Muscle layer of duodenum (tissue), 2 donors: ENCODE measurements around the gene NTPCR.
"Not testable (repeated sequence)": the region's sequence is repeated elsewhere in the genome, so short reads cannot be mapped to it uniquely, and the experiment has no call there.

Source experiments
- H3K27ac ChIP-seq: one replicate; pipeline ENCODE4 v1.7.0; 2013; ENCODE audit warnings: mild to moderate bottlenecking, low read length
- H3K27me3 ChIP-seq: one replicate; pipeline ENCODE4 v1.7.0; 2013; ENCODE audit warnings: low read depth, mild to moderate bottlenecking, control low read depth, low read length
- H3K36me3 ChIP-seq, 2 donors: one replicate each; pipeline ENCODE4 v1.7.0; 2013; ENCODE audit warnings: low read length in 2 of 2, control low read depth in 1 of 2, mild to moderate bottlenecking in 1 of 2; ENCODE audit not compliant: insufficient read depth in 2 of 2, control insufficient read depth in 1 of 2
- H3K4me1 ChIP-seq, 2 donors: one replicate each; pipeline ENCODE4 v1.7.0; 2013; ENCODE audit warnings: low read length in 2 of 2, mild to moderate bottlenecking in 2 of 2, control low read depth in 1 of 2, moderate library complexity in 1 of 2; ENCODE audit not compliant: insufficient read depth in 2 of 2, control insufficient read depth in 1 of 2
- H3K4me3 ChIP-seq, 2 donors: one replicate each; pipeline ENCODE4 v1.7.0; 2013; ENCODE audit warnings: low read length in 2 of 2, low read depth in 1 of 2, mild to moderate bottlenecking in 1 of 2
- H3K9me3 ChIP-seq, 2 donors: one replicate each; pipeline ENCODE4 v1.7.0; 2013; ENCODE audit warnings: low read length in 2 of 2, control low read depth in 1 of 2, mild to moderate bottlenecking in 1 of 2; ENCODE audit not compliant: control insufficient read depth in 1 of 2
- donor health status: healthy.

The NTPCR gene

DNA sequence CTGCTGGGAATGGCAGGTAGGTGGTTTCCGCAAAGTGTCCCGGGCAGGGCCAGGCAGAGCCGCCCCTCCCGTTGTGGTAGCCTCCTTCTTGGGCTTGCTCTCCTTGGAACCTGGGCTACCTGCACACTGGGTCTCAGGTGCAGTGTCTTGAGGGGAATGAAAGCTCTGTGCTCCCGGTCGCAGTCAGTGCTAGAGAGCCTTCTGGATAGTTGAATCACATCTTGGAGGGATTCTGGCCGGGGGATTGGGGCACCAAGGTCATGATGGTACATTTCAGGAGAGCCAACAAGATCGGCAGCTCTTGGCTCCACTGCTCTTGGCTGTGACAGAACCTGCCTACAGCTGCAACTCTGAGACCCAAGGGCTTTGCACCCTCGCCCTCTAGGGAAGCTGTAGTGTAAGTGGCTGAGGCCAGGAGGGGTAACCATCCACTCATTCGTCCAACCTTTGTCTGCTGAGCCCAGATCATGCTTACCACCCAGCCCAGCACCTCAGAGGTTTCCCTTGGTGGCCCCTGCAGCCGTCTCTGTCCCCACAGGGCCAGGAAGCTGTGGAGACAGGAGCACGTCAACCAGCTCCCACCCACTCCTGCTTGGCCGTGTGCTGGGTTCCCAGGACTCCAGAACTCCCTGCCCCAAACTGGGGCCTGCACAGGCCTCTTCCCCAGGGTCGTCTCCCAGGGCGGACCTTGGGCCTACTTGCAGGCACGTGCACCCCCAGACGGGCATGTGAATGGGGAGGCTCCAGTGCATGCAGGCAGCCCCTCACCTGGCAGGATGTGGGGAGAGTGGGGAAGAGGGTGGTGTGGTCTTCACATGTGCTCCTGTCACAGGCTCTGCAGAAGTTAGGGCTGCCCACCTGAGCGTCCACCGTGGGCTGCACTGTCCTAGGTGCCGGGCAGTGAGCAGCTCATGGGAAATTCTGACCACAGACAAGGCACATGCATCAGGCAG is 40.0 kb downstream of the NTPCR start:
- Histone ChIP-seq H3K9me3 (no peaks in the 10 kb centered on the region), H3K36me3 (no peaks in the 10 kb centered on the region), H3K27me3 (no peaks in the 10 kb centered on the region), H3K4me3 (no peak overlapping the region), H3K27ac (no peak overlapping the region), H3K4me1 (no peaks in the 10 kb centered on the region)

DNA sequence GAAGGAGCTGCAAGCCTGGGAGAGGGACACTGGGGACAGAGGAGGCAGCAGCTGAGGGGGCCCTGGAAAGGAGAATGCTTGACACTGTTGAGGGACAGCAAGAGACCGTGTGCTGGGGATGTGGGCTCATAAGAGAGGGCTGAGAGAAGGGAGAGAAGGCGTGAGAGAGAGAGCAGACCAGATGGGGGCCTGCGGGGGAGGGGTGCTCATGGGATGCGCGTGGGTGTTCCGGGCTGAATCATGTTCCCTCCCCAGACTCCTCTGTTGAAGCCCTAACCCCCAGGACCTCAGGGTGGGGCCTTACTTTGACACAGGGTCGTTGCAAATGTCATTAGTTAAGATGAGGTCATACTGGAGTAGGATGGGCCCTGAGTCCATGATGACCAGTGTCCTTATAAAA is 40.8 kb downstream of the NTPCR start:
- no peaks in the 10 kb centered on the region for H3K27me3 ChIP-seq
- no peaks in the 10 kb centered on the region for H3K36me3 ChIP-seq
- H3K9me3 ChIP-seq = no peaks in the 10 kb centered on the region
- H3K4me1 ChIP-seq = no peaks in the 10 kb centered on the region
- no peak overlapping the region for H3K4me3 ChIP-seq
- no peak overlapping the region for H3K27ac ChIP-seq

DNA sequence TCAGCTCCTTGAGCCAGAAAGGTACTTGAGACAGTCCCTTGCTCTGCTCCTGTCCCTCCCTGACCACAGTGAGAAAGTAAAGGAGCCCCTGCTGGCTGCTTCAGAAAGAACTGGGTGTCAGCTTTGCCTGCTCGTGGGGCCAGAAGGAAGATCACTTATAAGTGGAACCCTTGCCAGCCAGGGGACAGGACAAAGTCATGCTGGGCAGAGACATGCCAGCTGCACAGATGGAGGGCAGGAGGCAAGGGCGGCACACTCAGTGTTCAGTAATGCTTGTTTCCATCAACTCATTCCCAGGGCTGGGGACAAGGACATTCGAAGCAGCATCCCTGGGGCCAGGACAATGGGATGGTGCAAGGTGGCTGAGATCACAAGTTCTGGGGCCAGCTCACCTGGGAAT is 41.8 kb downstream of the NTPCR start:
- no peaks in the 10 kb centered on the region for H3K4me1 ChIP-seq
- no peak overlapping the region for H3K27ac ChIP-seq
- no peaks in the 10 kb centered on the region for H3K9me3 ChIP-seq
- H3K27me3 ChIP-seq = no peaks in the 10 kb centered on the region
- peaks cover 0 to 2% of the 10 kb centered on the region in 2 donors for H3K36me3 ChIP-seq
- H3K4me3 ChIP-seq = no peak overlapping the region

DNA sequence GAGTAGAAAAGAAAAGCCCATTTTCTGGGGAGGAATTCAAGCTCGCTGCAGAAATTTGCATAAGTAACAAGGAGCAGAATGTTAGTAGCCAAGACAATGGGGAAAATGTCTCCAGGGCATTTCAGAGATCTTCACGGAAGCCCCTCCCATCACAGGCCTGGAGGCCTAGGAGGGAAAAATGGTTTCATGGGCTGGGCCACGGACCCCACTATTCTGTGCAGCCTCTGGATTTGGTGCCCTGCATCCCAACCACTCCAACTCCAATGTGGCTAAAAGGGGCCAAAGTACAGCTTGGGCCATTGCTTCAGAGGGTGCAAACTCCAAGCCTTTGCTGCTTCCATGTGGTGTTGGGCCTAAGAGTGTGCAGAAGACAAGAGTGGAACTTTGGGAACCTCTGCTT is 43.1 kb downstream of the NTPCR start:
- H3K27ac ChIP-seq = no peak overlapping the region
- H3K9me3 ChIP-seq = no peaks in the 10 kb centered on the region
- no peak overlapping the region for H3K4me3 ChIP-seq
- no peaks in the 10 kb centered on the region for H3K4me1 ChIP-seq
- H3K36me3 ChIP-seq = peaks cover 0 to 9% of the 10 kb centered on the region in 2 donors
- no peaks in the 10 kb centered on the region for H3K27me3 ChIP-seq

DNA sequence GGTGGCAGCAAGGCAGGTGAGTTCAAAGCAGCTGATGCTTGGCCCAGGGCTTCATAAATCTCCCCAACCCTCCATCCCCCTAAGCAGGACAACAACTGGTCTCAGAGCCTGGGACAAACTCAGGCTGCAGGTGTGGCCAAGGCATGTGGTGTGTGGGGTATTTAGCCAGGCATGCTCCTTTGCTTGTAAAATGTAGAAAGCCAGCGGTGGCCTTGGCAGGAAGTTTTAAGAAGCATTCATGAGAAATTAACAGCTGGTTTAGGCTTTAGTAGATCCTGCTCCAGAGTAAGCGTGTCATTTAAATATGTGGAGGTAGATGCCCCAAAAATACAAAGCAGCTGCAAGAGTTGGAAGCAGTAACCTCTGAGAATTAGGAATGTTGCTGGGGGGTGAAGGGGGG is 44.8 kb downstream of the NTPCR start:
- H3K4me3 ChIP-seq = no peak overlapping the region
- H3K27me3 ChIP-seq = no peaks in the 10 kb centered on the region
- H3K27ac ChIP-seq = no peak overlapping the region
- no peaks in the 10 kb centered on the region for H3K9me3 ChIP-seq
- no peaks in the 10 kb centered on the region for H3K4me1 ChIP-seq
- H3K36me3 ChIP-seq = peaks cover 0 to 9% of the 10 kb centered on the region in 2 donors

DNA sequence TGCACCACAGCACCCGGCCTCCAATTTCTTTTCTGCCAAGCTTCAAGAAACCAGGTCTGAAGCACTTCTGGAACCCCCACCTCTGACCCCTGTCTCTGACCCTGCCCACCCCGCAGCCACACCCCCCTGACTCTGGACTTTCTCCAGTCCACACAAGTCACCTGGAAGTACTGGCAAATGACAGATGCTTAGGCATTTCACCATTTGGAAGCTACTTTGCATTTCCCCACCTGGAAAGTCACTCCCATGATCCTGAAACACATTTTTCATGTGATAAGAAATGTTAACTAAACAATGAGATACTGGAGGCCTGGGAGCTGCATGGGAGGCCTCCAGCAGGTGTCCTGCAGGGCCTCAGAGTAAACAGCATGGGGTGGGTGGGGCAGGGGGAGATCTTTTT is 45.7 kb downstream of the NTPCR start:
- no peaks in the 10 kb centered on the region for H3K27me3 ChIP-seq
- H3K4me1 ChIP-seq = no peaks in the 10 kb centered on the region

DNA sequence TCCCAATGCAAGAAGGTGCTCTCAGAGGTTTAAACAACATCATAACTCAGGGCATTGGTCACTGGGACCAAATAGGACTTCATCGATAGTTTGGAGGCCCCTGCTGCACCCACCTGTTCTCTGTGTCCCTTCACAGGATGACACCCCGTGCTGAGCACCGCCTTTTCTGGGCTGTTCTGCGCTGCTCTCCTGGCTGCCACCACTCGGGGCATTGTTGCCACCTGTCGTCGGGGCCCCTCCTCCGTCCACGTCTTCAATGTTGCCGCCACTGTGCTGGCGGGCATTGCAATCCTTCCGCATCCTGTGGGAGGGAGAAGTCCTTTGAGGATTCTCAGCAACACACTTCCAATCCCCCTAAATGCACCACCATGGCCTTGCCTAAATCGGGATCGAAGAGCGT is 47.7 kb downstream of the NTPCR start:
- Histone ChIP-seq H3K9me3 (no peaks in the 10 kb centered on the region), H3K36me3 (peaks cover 0 to 9% of the 10 kb centered on the region in 2 donors), H3K27ac (no peak overlapping the region), H3K4me1 (no peaks in the 10 kb centered on the region), H3K27me3 (no peaks in the 10 kb centered on the region), H3K4me3 (no peak overlapping the region)

More for the DNA sequence above, 45.7 kb downstream of the NTPCR start:
- H3K4me3 ChIP-seq = no peak overlapping the region
- H3K9me3 ChIP-seq = no peaks in the 10 kb centered on the region
- peaks cover 0 to 9% of the 10 kb centered on the region in 2 donors for H3K36me3 ChIP-seq
- no peak overlapping the region for H3K27ac ChIP-seq

DNA sequence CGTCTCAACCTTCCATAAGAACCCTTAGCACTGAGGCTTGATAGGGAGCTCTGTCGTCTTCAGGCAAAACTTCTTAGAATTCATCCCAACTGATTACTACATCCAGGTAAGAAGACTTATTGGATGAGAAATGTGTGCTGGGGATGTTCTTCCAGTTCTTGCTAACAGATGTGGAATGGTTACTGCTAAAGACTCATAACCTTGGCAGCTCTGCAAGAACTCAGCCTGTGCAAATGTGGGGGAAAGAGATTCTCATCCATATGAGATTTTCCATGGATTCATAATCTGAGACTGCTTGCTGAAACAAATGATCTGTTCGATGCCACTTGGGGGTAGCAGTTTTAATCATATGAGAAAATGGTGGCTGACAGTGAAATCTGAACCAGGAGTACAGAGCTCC is 48.2 kb downstream of the NTPCR start:
- no peak overlapping the region for H3K27ac ChIP-seq
- peaks cover 0 to 9% of the 10 kb centered on the region in 2 donors for H3K36me3 ChIP-seq
- H3K9me3 ChIP-seq = no peaks in the 10 kb centered on the region
- H3K4me1 ChIP-seq = no peaks in the 10 kb centered on the region
- H3K27me3 ChIP-seq = no peaks in the 10 kb centered on the region
- no peak overlapping the region for H3K4me3 ChIP-seq

DNA sequence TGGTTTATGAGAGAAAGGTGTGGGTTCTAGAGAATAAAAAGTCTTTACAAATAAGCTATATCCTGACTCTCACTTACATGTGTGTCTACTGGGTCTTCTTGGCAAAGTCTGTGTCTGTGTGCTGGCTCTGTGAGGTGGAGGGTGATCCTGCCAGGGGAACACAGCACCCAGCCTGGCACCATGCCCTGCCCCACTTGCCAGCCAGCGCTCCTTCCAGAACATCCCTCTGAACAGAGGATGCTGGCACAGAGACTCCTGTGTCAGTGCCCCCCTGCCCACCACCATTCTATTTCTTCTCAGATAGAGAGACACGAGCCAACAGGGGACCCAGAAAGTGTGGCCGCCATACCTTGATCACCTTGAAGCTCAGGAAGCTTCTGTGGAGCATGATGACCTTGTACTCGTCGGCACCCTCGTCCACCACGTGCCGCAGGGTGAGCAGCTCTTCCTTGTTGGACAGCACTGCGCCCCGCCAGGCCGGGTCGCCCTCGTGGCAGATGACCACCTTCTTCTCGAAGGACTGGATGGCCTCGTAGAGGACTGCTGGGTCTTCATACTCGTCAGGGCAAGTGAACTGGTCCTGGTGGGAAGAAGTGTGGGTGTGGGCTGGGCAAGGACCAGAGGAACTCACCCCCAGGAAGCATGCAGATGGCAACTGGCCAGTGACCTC is 49.7 kb downstream of the NTPCR start:
- no peaks in the 10 kb centered on the region for H3K9me3 ChIP-seq
- no peaks in the 10 kb centered on the region for H3K4me1 ChIP-seq
- H3K4me3 ChIP-seq = no peak overlapping the region
- peaks cover 0 to 9% of the 10 kb centered on the region in 2 donors for H3K36me3 ChIP-seq
- no peaks in the 10 kb centered on the region for H3K27me3 ChIP-seq
- no peak overlapping the region for H3K27ac ChIP-seq

DNA sequence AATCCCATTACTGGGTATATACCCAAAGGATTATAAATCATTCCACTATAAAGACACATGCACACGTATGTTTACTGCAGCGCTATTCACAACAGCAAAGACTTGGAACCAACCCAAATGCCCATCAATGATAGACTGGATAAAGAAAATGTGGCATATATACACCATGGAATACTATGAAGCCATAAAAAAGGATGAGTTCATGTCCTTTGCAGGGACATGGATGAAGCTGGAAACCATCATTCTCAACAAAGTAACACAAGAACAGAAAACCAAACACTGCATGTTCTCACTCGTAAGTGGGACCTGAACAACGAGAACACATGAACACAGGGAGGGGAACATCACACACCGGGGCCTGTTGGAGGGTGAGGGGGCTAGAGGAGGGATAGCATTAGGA is 53.2 kb downstream of the NTPCR start:
- H3K27me3 ChIP-seq, H3K27ac ChIP-seq, H3K9me3 ChIP-seq, H3K36me3 ChIP-seq, H3K4me3 ChIP-seq, H3K4me1 ChIP-seq: not testable (repeated sequence)

DNA sequence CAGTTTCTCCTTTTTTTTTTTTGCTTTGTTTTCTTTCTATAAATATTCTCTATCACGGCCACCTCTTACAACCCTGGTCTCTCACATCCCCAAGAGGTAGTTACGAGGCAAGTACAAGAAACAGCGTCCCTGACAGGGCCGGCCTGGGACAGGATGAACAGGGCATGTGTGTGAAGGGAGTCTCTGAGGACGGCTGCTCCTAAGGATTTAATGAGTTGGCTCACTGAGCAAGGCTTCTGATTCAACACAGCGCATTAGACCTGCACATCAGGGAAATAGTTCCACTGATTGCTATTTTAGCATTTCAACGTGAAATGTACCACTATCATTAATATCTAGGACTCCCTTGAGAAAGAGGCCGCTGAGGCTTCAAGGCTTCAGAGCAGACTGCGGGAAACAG is 54.0 kb downstream of the NTPCR start:
- H3K27ac ChIP-seq = no peak overlapping the region
- no peaks in the 10 kb centered on the region for H3K36me3 ChIP-seq
- no peaks in the 10 kb centered on the region for H3K4me1 ChIP-seq
- H3K4me3 ChIP-seq = no peak overlapping the region
- H3K27me3 ChIP-seq = no peaks in the 10 kb centered on the region
- no peaks in the 10 kb centered on the region for H3K9me3 ChIP-seq
